Right lung (tissue), 10 donors: ENCODE measurements around the gene CIRBP. TPM values are rescaled to one million over a fixed set of nuclear protein-coding genes. Genes with fewer than 3 reads are reported as not detected.

Experiments
- DNase-seq, 2 donors: peaks; one replicate each; pipeline ENCODE4 v3.0.0-alpha.2; 2013
- long read RNA-seq, 8 donors: transcript quantifications; one replicate each; lab custom pipeline, GENCODE V29; 2026
- polyA plus RNA-seq, 5 donors: library from polyadenylated mRNA; unstranded; fragments of 120-200 nt; gene quantifications; one replicate each; pipeline versions ENCODE4 v1.2.1 to v1.2.3, GENCODE V29; 2013; ENCODE audit warnings: inconsistent platforms in 1 of 5, low replicate concordance in 1 of 5; ENCODE audit not compliant: insufficient read length in 5 of 5, insufficient read depth in 1 of 5

Gene CIRBP
- polyA plus RNA-seq, result 1,000 to 10,000 TPM in 1 of 5 donors, 100 to 1,000 TPM in 4; 774 to 1,053 (median 920) TPM
- long read RNA-seq, donor 1, transcript CIRBP-245 (2 exons, 1,044 nt), result minor isoform, 51 of 845 reads
- long read RNA-seq, donor 1, transcript CIRBP-234 (4 exons, 587 nt), result minor isoform, 47 of 845 reads
- long read RNA-seq, donor 1, transcript CIRBP-210 (8 exons, 938 nt), result minor isoform, 59 of 845 reads
- long read RNA-seq, donor 1, transcript CIRBP-201 (7 exons, 1,328 nt), result major isoform, 159 of 845 reads
- long read RNA-seq, donor 1, partial matches to known transcripts, result 433 of 845 reads
- long read RNA-seq, donor 1, other reads (novel, unspliced or antisense), result 45 of 845 reads
- long read RNA-seq, donor 2, transcript CIRBP-246 (6 exons, 1,043 nt), result minor isoform, 25 of 250 reads
- long read RNA-seq, donor 2, transcript CIRBP-210 (8 exons, 938 nt), result minor isoform, 14 of 250 reads
- long read RNA-seq, donor 2, transcript CIRBP-201 (7 exons, 1,328 nt), result major isoform, 116 of 250 reads
- long read RNA-seq, donor 2, transcript CIRBP-245 (2 exons, 1,044 nt), result minor isoform, 20 of 250 reads
- long read RNA-seq, donor 2, partial matches to known transcripts, result 21 of 250 reads
- long read RNA-seq, donor 2, other reads (novel, unspliced or antisense), result 31 of 250 reads
- long read RNA-seq, donor 3, transcript CIRBP-246 (6 exons, 1,043 nt), result minor isoform, 25 of 370 reads
- long read RNA-seq, donor 3, transcript CIRBP-201 (7 exons, 1,328 nt), result major isoform, 122 of 370 reads
- long read RNA-seq, donor 3, transcript CIRBP-245 (2 exons, 1,044 nt), result minor isoform, 87 of 370 reads
- long read RNA-seq, donor 3, transcript CIRBP-210 (8 exons, 938 nt), result minor isoform, 28 of 370 reads
- long read RNA-seq, donor 3, partial matches to known transcripts, result 42 of 370 reads
- long read RNA-seq, donor 3, other reads (novel, unspliced or antisense), result 29 of 370 reads
- long read RNA-seq, donor 4, transcript CIRBP-234 (4 exons, 587 nt), result minor isoform, 33 of 254 reads
- long read RNA-seq, donor 4, transcript CIRBP-210 (8 exons, 938 nt), result minor isoform, 29 of 254 reads
- long read RNA-seq, donor 4, transcript CIRBP-245 (2 exons, 1,044 nt), result minor isoform, 46 of 254 reads
- long read RNA-seq, donor 4, transcript CIRBP-201 (7 exons, 1,328 nt), result major isoform, 85 of 254 reads
- long read RNA-seq, donor 4, partial matches to known transcripts, result 39 of 254 reads
- long read RNA-seq, donor 4, other reads (novel, unspliced or antisense), result 6 of 254 reads
- long read RNA-seq, donor 5, transcript CIRBP-201 (7 exons, 1,328 nt), result major isoform, 192 of 433 reads
- long read RNA-seq, donor 5, transcript CIRBP-210 (8 exons, 938 nt), result minor isoform, 25 of 433 reads
- long read RNA-seq, donor 5, transcript CIRBP-245 (2 exons, 1,044 nt), result minor isoform, 66 of 433 reads
- long read RNA-seq, donor 5, transcript CIRBP-246 (6 exons, 1,043 nt), result minor isoform, 33 of 433 reads
- long read RNA-seq, donor 5, partial matches to known transcripts, result 50 of 433 reads
- long read RNA-seq, donor 5, other reads (novel, unspliced or antisense), result 26 of 433 reads
- long read RNA-seq, donor 6, transcript CIRBP-245 (2 exons, 1,044 nt), result minor isoform, 68 of 477 reads
- long read RNA-seq, donor 6, transcript CIRBP-201 (7 exons, 1,328 nt), result major isoform, 156 of 477 reads
- long read RNA-seq, donor 6, transcript CIRBP-210 (8 exons, 938 nt), result minor isoform, 46 of 477 reads
- long read RNA-seq, donor 6, transcript CIRBP-234 (4 exons, 587 nt), result minor isoform, 31 of 477 reads
- long read RNA-seq, donor 6, partial matches to known transcripts, result 66 of 477 reads
- long read RNA-seq, donor 6, other reads (novel, unspliced or antisense), result 66 of 477 reads
- long read RNA-seq, donor 7, transcript CIRBP-210 (8 exons, 938 nt), result minor isoform, 27 of 244 reads
- long read RNA-seq, donor 7, transcript CIRBP-245 (2 exons, 1,044 nt), result minor isoform, 31 of 244 reads
- long read RNA-seq, donor 7, transcript CIRBP-234 (4 exons, 587 nt), result minor isoform, 23 of 244 reads
- long read RNA-seq, donor 7, transcript CIRBP-201 (7 exons, 1,328 nt), result major isoform, 103 of 244 reads
- long read RNA-seq, donor 7, partial matches to known transcripts, result 17 of 244 reads
- long read RNA-seq, donor 7, other reads (novel, unspliced or antisense), result 23 of 244 reads
- long read RNA-seq, donor 8, transcript CIRBP-210 (8 exons, 938 nt), result minor isoform, 11 of 285 reads
- long read RNA-seq, donor 8, transcript CIRBP-234 (4 exons, 587 nt), result minor isoform, 23 of 285 reads
- long read RNA-seq, donor 8, transcript CIRBP-245 (2 exons, 1,044 nt), result minor isoform, 19 of 285 reads
- long read RNA-seq, donor 8, transcript CIRBP-201 (7 exons, 1,328 nt), result major isoform, 63 of 285 reads
- long read RNA-seq, donor 8, partial matches to known transcripts, result 145 of 285 reads
- long read RNA-seq, donor 8, other reads (novel, unspliced or antisense), result 7 of 285 reads

GRCh38 chr19:1269065-1269477 is at the start of gene CIRBP:
TSS of gene CIRBP (plus strand) at chr19:1269332. CDS start at chr19:1270934, 1,602 bp downstream.
- DNase-seq, result peak; percentile 98 to 99

- DNase-seq, result no peak
These were observed 49.2 kb upstream of the CIRBP start for GRCh38 chr19:1219786-1220476.

- DNase-seq, result no peak
These were observed 48.6 kb upstream of the CIRBP start for GRCh38 chr19:1220477-1220930.

GRCh38 chr19:1220976-1221903 is 47.9 kb upstream of the CIRBP start:
- DNase-seq, result no peak

GRCh38 chr19:1221904-1222255 is 47.3 kb upstream of the CIRBP start:
- no peak for DNase-seq

- no peak for DNase-seq
These were observed 46.7 kb upstream of the CIRBP start for GRCh38 chr19:1222394-1222793.

GRCh38 chr19:1223018-1223855 is 45.9 kb upstream of the CIRBP start:
- no peak for DNase-seq

GRCh38 chr19:1224047-1224825 is 44.9 kb upstream of the CIRBP start:
- no peak for DNase-seq

GRCh38 chr19:1224847-1225246 is 44.3 kb upstream of the CIRBP start:
- DNase-seq, result no peak

GRCh38 chr19:1225440-1226226 is 43.5 kb upstream of the CIRBP start:
- no peak for DNase-seq

- no peak for DNase-seq
These were observed 43.0 kb upstream of the CIRBP start for GRCh38 chr19:1226227-1226518.

GRCh38 chr19:1226522-1227303 is 42.4 kb upstream of the CIRBP start:
- DNase-seq, result no peak

- DNase-seq, result no peak
These were observed 41.7 kb upstream of the CIRBP start for GRCh38 chr19:1227304-1228054.
